Uterine smooth muscle cell (primary cell): ENCODE results near the gene CHRNA1. TPM values are rescaled to one million over a fixed set of nuclear protein-coding genes. Genes with fewer than 3 reads are reported as not detected.

Source experiments
- total RNA-seq: library from RNA; depleted of rRNA; stranded (reverse); fragments of >200 nt; gene quantifications from 2 replicates; pipeline ENCODE4 v1.2.3, GENCODE V29; 2014

Gene CHRNA1
- total RNA-seq = not detected in 2 replicates

GRCh38 chr2:174764280-174765255, at the start of gene CHRNA1:
TSS of gene CHRNA1 (minus strand) at chr2:174764472. CDS start at chr2:174764394, 78 bp downstream.

Other genes with a start within 250 kb of the CHRNA1 start
- gene WIPF1, start 166.7 kb downstream of the CHRNA1 start, total RNA-seq = 10.5 and 15.3 TPM in 2 replicates
- gene CHN1, start 240.9 kb upstream of the CHRNA1 start, total RNA-seq = 5.4 and 10.8 TPM in 2 replicates